ENCODE measurements around the gene PPIL1.

The PPIL1 gene

DNA sequence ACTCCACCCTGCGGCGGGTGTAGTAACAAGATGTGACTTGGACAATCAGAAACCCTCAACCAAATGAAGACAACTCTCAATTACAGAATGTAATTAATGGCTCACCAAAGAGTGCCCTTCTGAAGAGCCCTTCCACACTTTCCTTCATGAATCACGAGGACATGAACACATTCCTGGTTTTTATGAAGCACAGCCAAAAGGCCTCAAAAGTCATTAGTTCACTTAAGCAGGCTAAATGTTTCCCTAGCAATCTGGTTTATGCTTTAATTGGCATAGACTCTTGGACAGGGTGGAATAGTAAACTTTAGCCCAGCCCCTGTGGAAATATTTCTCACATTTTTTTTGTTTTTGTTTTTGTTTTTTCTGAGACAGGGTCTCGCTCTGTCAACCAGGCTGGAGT, 55.8 kb downstream of the PPIL1 start:
- TF ChIP-seq, protein P1, sequence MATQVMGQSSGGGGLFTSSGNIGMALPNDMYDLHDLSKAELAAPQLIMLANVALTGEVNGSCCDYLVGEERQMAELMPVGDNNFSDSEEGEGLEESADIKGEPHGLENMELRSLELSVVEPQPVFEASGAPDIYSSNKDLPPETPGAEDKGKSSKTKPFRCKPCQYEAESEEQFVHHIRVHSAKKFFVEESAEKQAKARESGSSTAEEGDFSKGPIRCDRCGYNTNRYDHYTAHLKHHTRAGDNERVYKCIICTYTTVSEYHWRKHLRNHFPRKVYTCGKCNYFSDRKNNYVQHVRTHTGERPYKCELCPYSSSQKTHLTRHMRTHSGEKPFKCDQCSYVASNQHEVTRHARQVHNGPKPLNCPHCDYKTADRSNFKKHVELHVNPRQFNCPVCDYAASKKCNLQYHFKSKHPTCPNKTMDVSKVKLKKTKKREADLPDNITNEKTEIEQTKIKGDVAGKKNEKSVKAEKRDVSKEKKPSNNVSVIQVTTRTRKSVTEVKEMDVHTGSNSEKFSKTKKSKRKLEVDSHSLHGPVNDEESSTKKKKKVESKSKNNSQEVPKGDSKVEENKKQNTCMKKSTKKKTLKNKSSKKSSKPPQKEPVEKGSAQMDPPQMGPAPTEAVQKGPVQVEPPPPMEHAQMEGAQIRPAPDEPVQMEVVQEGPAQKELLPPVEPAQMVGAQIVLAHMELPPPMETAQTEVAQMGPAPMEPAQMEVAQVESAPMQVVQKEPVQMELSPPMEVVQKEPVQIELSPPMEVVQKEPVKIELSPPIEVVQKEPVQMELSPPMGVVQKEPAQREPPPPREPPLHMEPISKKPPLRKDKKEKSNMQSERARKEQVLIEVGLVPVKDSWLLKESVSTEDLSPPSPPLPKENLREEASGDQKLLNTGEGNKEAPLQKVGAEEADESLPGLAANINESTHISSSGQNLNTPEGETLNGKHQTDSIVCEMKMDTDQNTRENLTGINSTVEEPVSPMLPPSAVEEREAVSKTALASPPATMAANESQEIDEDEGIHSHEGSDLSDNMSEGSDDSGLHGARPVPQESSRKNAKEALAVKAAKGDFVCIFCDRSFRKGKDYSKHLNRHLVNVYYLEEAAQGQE (IDR thresholded peaks at IDR 0.05; ENCODE audit: low read depth) = no peak
- TF ChIP-seq YY1 (IDR thresholded peaks at IDR 0.05; ENCODE audit: low read depth) (no peak), TAF1 (IDR thresholded peaks at IDR 0.05; ENCODE audit: low read depth) (no peak), NFIC (IDR thresholded peaks at IDR 0.05) (no peak), CREB1 (IDR thresholded peaks at IDR 0.05; ENCODE audit: low read depth) (no peak), EP300 (IDR thresholded peaks at IDR 0.05; ENCODE audit: borderline replicate concordance) (no peak), ZBTB7A (IDR thresholded peaks at IDR 0.05; ENCODE audit: low read depth) (no peak), TCF12 (IDR thresholded peaks at IDR 0.05; ENCODE audit: low read depth) (no peak)
- TF ChIP-seq, protein P2, sequence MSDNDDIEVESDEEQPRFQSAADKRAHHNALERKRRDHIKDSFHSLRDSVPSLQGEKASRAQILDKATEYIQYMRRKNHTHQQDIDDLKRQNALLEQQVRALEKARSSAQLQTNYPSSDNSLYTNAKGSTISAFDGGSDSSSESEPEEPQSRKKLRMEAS (IDR thresholded peaks at IDR 0.05) = no peak
- TF ChIP-seq, protein P3, sequence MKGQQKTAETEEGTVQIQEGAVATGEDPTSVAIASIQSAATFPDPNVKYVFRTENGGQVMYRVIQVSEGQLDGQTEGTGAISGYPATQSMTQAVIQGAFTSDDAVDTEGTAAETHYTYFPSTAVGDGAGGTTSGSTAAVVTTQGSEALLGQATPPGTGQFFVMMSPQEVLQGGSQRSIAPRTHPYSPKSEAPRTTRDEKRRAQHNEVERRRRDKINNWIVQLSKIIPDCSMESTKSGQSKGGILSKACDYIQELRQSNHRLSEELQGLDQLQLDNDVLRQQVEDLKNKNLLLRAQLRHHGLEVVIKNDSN (IDR thresholded peaks at IDR 0.05) = no peak

DNA sequence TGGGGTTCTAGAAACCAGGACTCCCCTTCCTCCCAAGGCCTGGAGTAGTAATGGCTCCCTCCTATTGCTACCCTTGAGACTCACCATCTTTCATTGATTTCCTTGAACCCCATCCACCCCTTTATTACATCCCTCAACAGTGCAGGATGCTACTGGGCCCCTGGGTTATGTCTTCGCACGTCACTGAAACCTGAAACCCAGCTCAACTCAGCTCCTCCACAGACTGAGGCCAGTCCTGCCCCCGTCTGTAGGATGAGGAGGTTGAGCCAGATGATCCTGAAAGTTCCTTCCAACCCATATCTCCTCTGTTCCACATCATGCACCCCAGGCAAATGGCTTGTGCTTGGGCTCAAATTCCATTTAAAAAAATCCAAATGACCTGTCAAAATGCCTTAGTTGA, 56.8 kb downstream of the PPIL1 start:
- TF ChIP-seq TAF1 (IDR thresholded peaks at IDR 0.05; ENCODE audit: low read depth) = no peak
- TF ChIP-seq NFIC (IDR thresholded peaks at IDR 0.05) = no peak
- TF ChIP-seq TEAD4 (IDR thresholded peaks at IDR 0.05) = no peak
- TF ChIP-seq TCF12 (IDR thresholded peaks at IDR 0.05; ENCODE audit: low read depth) = no peak
- TF ChIP-seq, protein P3 (IDR thresholded peaks at IDR 0.05) = no peak
- TF ChIP-seq, protein P1 (IDR thresholded peaks at IDR 0.05; ENCODE audit: low read depth) = no peak
- TF ChIP-seq YY1 (IDR thresholded peaks at IDR 0.05; ENCODE audit: low read depth) = no peak
- TF ChIP-seq FOXM1 (IDR thresholded peaks at IDR 0.05; ENCODE audit: borderline replicate concordance, low read depth) = no peak

DNA sequence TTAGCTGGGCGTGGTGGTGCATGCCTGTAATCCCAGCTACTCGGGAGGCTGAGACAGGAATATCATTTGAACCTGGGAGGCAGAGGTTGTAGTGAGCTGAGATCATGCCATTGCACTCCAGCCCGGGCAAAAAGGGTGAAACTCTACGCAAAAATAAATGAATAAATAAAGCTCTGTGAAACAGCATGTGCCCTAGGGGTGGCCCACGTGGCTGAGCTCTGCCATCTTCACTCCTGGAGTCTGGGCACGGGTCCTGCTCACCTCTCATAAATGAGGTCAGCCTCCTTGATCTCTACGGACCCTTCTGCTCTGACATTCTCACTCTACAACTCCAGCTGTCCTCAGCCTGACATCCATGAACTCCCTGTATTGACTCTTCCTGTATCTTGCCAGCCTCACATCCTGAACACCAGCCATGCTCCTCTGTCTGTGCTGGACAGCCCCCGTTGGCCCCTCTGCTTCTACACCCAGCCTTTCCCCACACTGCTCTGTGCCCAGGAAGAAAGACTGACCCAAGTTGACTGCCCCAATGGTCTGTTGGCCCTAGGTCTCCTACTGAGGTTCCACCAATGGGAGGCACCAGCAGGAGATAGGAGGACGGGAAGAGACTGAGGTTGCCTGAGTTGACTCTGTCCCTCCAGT, 57.3 kb downstream of the PPIL1 start:
- no peak for TF ChIP-seq ZBTB7A (IDR thresholded peaks at IDR 0.05; ENCODE audit: low read depth)
- TF ChIP-seq TAF1 (IDR thresholded peaks at IDR 0.05; ENCODE audit: low read depth) = no peak
- TF ChIP-seq, protein P2 (IDR thresholded peaks at IDR 0.05) = no peak
- TF ChIP-seq TCF12 (IDR thresholded peaks at IDR 0.05; ENCODE audit: low read depth) = no peak
- TF ChIP-seq YY1 (IDR thresholded peaks at IDR 0.05; ENCODE audit: low read depth) = no peak
- TF ChIP-seq NFIC (IDR thresholded peaks at IDR 0.05) = no peak

DNA sequence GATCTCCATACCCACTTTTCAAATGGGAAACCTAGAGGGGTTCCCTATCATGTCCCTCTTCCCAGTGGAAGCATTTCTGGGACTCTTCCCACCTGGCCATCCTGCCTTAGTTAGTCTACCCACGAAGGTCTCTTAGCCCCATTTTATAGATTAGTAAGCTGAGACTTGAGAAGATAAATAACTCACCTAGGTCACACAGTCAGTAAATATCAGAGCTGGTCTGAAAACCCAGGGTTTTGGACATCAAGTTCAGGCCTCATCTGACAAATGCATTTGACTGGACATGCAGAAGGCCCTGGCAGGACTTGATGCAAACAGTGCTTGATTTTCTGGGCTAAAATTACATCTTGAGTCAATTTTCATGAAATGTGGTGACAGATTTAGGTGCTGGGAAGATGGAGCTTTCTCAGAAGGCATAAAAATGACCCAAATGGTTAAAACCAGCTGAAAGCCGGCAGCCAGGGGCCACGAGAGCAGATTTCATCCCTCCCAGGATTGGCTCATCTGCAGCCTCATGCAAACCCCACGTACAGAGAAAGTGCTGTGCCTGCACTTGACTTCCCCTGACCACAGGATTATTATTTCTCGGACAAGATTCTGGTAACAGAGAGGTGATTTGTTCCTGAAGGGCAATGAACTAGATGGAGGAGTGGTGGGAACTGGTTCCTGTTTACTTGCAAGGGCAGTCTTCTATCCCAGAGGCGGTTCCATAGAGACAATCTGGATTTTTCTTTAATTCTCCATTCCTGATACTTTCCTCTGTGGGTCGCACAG, 58.5 kb downstream of the PPIL1 start:
- TF ChIP-seq CREB1 (IDR thresholded peaks at IDR 0.05; ENCODE audit: low read depth) (no peak), RAD21 (IDR thresholded peaks at IDR 0.05; ENCODE audit: low read depth) (no peak), ZBTB7A (IDR thresholded peaks at IDR 0.05; ENCODE audit: low read depth) (no peak), EGR1 (IDR thresholded peaks at IDR 0.05) (no peak), YY1 (IDR thresholded peaks at IDR 0.05; ENCODE audit: low read depth) (no peak), NFIC (IDR thresholded peaks at IDR 0.05) (no peak), TEAD4 (IDR thresholded peaks at IDR 0.05) (no peak), EP300 (IDR thresholded peaks at IDR 0.05; ENCODE audit: borderline replicate concordance) (no peak), CEBPB (IDR thresholded peaks at IDR 0.05) (no peak), FOXM1 (IDR thresholded peaks at IDR 0.05; ENCODE audit: borderline replicate concordance, low read depth) (no peak), TAF1 (IDR thresholded peaks at IDR 0.05; ENCODE audit: low read depth) (no peak), TCF12 (IDR thresholded peaks at IDR 0.05; ENCODE audit: low read depth) (no peak)
- TF ChIP-seq, protein P1 (IDR thresholded peaks at IDR 0.05; ENCODE audit: low read depth) = no peak
- TF ChIP-seq, protein P3 (IDR thresholded peaks at IDR 0.05) = no peak
- TF ChIP-seq, protein P2 (IDR thresholded peaks at IDR 0.05) = no peak
